Posterior vena cava (tissue), 2 donors: ENCODE measurements around the gene CHD9. TPM values are rescaled to one million over a fixed set of nuclear protein-coding genes. Genes with fewer than 3 reads are reported as not detected.
"Not testable (repeated sequence)": the region's sequence is repeated elsewhere in the genome, so short reads cannot be mapped to it uniquely, and the experiment has no call there.

Source experiments
- DNase-seq: peaks from one replicate; pipeline ENCODE4 v3.0.0-alpha.2; 2020; ENCODE audit warnings: low spot score
- intact Hi-C, 2 donors: fragments of 100-400 bp; cut with DNase I; formaldehyde crosslinking; loops; one replicate each; pipeline versions ENCODE4 v1.14.1 to v1.14.2; 2022 to 2023
- long read RNA-seq, 2 donors: library from polyadenylated mRNA; unstranded; transcript quantifications; one replicate each; pipeline ENCODE4 v2.0.0, GENCODE V29; 2020 to 2021
- total RNA-seq, 2 donors: library from RNA; stranded (reverse); fragmentation: NEBNext Ultra II Directional; extraction: Animal tissue kit (Norgen Biotek cat#: 25700); gene quantifications; one replicate each; pipeline ENCODE4 v1.2.1, GENCODE V29; 2021
- donor health status: DM: yes; HTN: yes; CAD: no.
- donor health status: DM: yes; HTN: yes; CAD: no.

Gene CHD9
- total RNA-seq = 10 to 100 TPM; 84.7 to 90.4 TPM
- long read RNA-seq, donor 1, partial matches to known transcripts = 4 of 18 reads
- long read RNA-seq, donor 1, other reads (novel, unspliced or antisense) = 12 of 18 reads
- long read RNA-seq, donor 2, partial matches to known transcripts = 52 of 64 reads
- long read RNA-seq, donor 2, other reads (novel, unspliced or antisense) = 10 of 64 reads

- intact Hi-C loops = loop anchor here in 1 of 2 donors (10.0 kb wide), 2 partner anchors 70 to 160 kb away; no protein-coding TSS in a partner anchor
- peak; percentile 94 for DNase-seq
These were observed at the start of gene CHD9 for GRCh38 chr16:53054670-53055485. TSS of gene CHD9 (plus strand) at chr16:53054991. CDS start at chr16:53156090, 101,099 bp downstream.

GRCh38 chr16:53007095-53007494 lies 47.7 kb upstream of the CHD9 start:
- intact Hi-C loops = no loop called here

GRCh38 chr16:53014287-53014686 lies 40.5 kb upstream of the CHD9 start:
- intact Hi-C loops = no loop called here
- no peak for DNase-seq

More at GRCh38 chr16:53007095-53007494, 47.7 kb upstream of the CHD9 start:
- no peak for DNase-seq

- intact Hi-C loops = no loop called here
- no peak for DNase-seq
These were observed 35.9 kb upstream of the CHD9 start for GRCh38 chr16:53018834-53019416.

- DNase-seq = no peak
- intact Hi-C loops = no loop called here
These were observed 32.4 kb upstream of the CHD9 start for GRCh38 chr16:53022374-53022773.

GRCh38 chr16:53024045-53024444 lies 30.7 kb upstream of the CHD9 start:
- no peak for DNase-seq
- intact Hi-C loops = no loop called here

- no peak for DNase-seq
- intact Hi-C loops = loop anchor here in 1 of 2 donors (10.0 kb wide), 1 partner anchor 1855 kb away; no protein-coding TSS in a partner anchor
These were observed 24.8 kb upstream of the CHD9 start for GRCh38 chr16:53029971-53030370.

- no peak for DNase-seq
- intact Hi-C loops = loop anchor here in 1 of 2 donors (10.0 kb wide), 1 partner anchor 1853 kb away; no protein-coding TSS in a partner anchor
These were observed 23.4 kb upstream of the CHD9 start for GRCh38 chr16:53031323-53031942.

GRCh38 chr16:53034306-53034705 lies 20.5 kb upstream of the CHD9 start:
- no peak for DNase-seq
- intact Hi-C loops = loop anchor here in 1 of 2 donors (10.0 kb wide), 1 partner anchor 1850 kb away; no protein-coding TSS in a partner anchor

- intact Hi-C loops = loop anchor here in 1 of 2 donors (10.0 kb wide), 1 partner anchor 1849 kb away; no protein-coding TSS in a partner anchor
- no peak for DNase-seq
These were observed 19.4 kb upstream of the CHD9 start for GRCh38 chr16:53035176-53035942.

- intact Hi-C loops = loop anchor here in 1 of 2 donors (10.0 kb wide), 1 partner anchor 1849 kb away; no protein-coding TSS in a partner anchor
- DNase-seq = no peak
These were observed 18.7 kb upstream of the CHD9 start for GRCh38 chr16:53036066-53036465.

GRCh38 chr16:53036711-53037110 lies 18.1 kb upstream of the CHD9 start:
- intact Hi-C loops = loop anchor here in 1 of 2 donors (10.0 kb wide), 1 partner anchor 1848 kb away; no protein-coding TSS in a partner anchor
- not testable (repeated sequence) for DNase-seq

- no peak for DNase-seq
- intact Hi-C loops = no loop called here
These were observed 14.0 kb upstream of the CHD9 start for GRCh38 chr16:53040788-53041187.

- intact Hi-C loops = no loop called here
- no peak for DNase-seq
These were observed 13.3 kb upstream of the CHD9 start for GRCh38 chr16:53041320-53042051.

GRCh38 chr16:53042235-53042701 lies 12.5 kb upstream of the CHD9 start:
- intact Hi-C loops = no loop called here
- DNase-seq = no peak

- DNase-seq = peak; percentile 83
- intact Hi-C loops = no loop called here
These were observed 11.4 kb upstream of the CHD9 start for GRCh38 chr16:53043428-53043831.

GRCh38 chr16:53043986-53044601 lies 10.7 kb upstream of the CHD9 start:
- intact Hi-C loops = no loop called here
- DNase-seq = no peak
